Skeletal muscle tissue (tissue), 4 donors: ENCODE results near the gene EBF4. TPM values are rescaled to one million over a fixed set of nuclear protein-coding genes. Genes with fewer than 3 reads are reported as not detected.
"Not testable (repeated sequence)": the region's sequence is repeated elsewhere in the genome, so short reads cannot be mapped to it uniquely, and the experiment has no call there.

Experiments
- H3K27ac ChIP-seq: one replicate; pipeline ENCODE4 v1.7.0; 2013; ENCODE audit warnings: mild to moderate bottlenecking, low read depth, low read length, inconsistent platforms
- H3K27me3 ChIP-seq, 3 donors: one replicate each; pipeline ENCODE4 v1.7.0; 2013; ENCODE audit warnings: low read length in 3 of 3; ENCODE audit not compliant: control insufficient read depth in 3 of 3, insufficient read depth in 3 of 3
- H3K36me3 ChIP-seq, 3 donors: one replicate each; pipeline ENCODE4 v1.7.0; 2013; ENCODE audit warnings: low read length in 3 of 3; ENCODE audit not compliant: control insufficient read depth in 3 of 3, insufficient read depth in 3 of 3
- H3K4me1 ChIP-seq, 3 donors: one replicate each; pipeline ENCODE4 v1.7.0; 2013; ENCODE audit warnings: low read length in 3 of 3, mild to moderate bottlenecking in 3 of 3; ENCODE audit not compliant: control insufficient read depth in 3 of 3, insufficient read depth in 3 of 3
- H3K4me3 ChIP-seq, 3 donors: one replicate each; pipeline ENCODE4 v1.7.0; 2013; ENCODE audit warnings: low read length in 3 of 3
- H3K9ac ChIP-seq, 3 donors: one replicate each; pipeline ENCODE4 v1.7.0; 2013; ENCODE audit warnings: low read length in 3 of 3, mild to moderate bottlenecking in 3 of 3, moderate library complexity in 2 of 3, low read depth in 1 of 3
- H3K9me3 ChIP-seq, 3 donors: one replicate each; pipeline ENCODE4 v1.7.0; 2013; ENCODE audit warnings: low read length in 3 of 3; ENCODE audit not compliant: control insufficient read depth in 3 of 3
- total RNA-seq: library from RNA; depleted of rRNA; stranded (reverse); fragments of >200 nt; gene quantifications from one replicate; pipeline ENCODE4 v1.2.3, GENCODE V29; 2014
- donor health status: Osteomylitis.

Gene EBF4
- total RNA-seq, 1 donor from 2014 or later: 2.6 TPM

DNA sequence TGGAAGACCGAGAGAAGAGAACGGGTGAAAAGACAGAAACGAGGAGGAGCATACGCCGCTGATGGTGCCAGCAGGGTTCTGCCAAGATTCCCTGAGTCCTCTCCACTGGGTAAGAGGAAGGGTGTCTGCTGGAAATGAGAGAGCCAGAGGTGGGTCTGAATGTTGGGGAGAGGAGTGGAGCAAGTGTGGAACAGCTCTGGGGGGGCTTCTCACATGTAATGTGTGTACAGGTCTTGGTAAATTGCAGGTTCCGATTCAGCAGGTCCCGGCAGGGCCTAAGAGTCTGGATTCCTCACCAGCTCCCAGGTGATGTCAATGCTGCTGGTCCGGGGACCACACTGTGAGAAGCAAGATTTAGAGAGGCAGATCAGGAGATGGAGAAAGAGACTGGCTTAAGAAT, 1.5 kb upstream of the EBF4 start:
- Histone ChIP-seq H3K4me3 (no peak overlapping the region), H3K27me3 (peaks cover 50 to 70% (median 67%) of the 10 kb centered on the region in 3 donors), H3K9ac (no peak overlapping the region), H3K27ac (no peak overlapping the region), H3K9me3 (no peaks in the 10 kb centered on the region), H3K36me3 (no peaks in the 10 kb centered on the region), H3K4me1 (peaks cover 0 to 5% (median 3%) of the 10 kb centered on the region in 3 donors)

DNA sequence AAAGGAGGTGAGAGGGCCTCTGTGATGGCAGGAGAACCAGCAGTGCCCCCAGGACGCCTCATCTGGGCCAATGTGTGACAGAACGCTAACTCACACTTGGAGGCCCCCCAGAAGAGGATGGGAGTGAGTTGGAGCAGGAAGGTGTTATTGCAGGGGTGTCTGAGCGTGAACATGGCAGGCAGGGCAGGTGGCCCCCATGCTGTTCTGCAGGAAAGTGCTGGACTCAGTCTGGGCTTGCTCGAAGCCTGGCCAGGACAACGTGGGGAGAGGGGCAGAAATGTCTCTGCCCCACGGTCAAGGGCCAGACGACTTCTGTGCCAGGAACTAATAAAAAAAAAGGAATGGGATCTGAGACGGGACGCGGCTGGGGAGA, 931 bp upstream of the EBF4 start:
- no peak overlapping the region for H3K27ac ChIP-seq
- H3K9me3 ChIP-seq: no peaks in the 10 kb centered on the region
- H3K36me3 ChIP-seq: no peaks in the 10 kb centered on the region
- H3K4me1 ChIP-seq: peaks cover 0 to 5% (median 3%) of the 10 kb centered on the region in 3 donors
- peak overlapping the region in 2 of 3 donors; percentile 33 to 48 for H3K4me3 ChIP-seq
- H3K9ac ChIP-seq: no peak overlapping the region
- peaks cover 47 to 72% (median 71%) of the 10 kb centered on the region in 3 donors for H3K27me3 ChIP-seq

DNA sequence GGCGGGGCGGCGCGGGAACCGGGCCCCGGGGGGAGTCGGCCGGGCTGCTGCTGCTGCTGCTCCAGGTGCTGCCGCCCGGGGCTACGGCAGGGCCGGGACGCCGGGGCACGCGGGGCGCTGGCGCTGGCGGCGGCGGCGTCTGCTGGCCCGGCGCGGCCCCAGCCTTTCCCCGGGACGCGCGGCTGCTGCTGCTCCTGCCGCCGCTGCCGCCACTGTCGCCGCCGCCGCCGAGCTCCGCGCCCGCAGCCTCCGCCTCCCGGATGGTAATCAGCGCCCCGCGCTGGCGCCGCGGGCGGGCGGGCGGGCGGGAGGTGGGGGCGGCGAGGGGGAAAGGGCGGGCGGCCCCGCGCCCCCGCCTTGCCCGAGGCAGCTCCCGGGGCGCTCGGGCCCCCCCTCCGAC, 306 bp downstream of the EBF4 start:
- H3K9ac ChIP-seq: no peak overlapping the region
- peaks cover 0 to 5% (median 3%) of the 10 kb centered on the region in 3 donors for H3K4me1 ChIP-seq
- peaks cover 43 to 73% (median 70%) of the 10 kb centered on the region in 3 donors for H3K27me3 ChIP-seq
- no peak overlapping the region for H3K4me3 ChIP-seq
- no peaks in the 10 kb centered on the region for H3K36me3 ChIP-seq
- no peaks in the 10 kb centered on the region for H3K9me3 ChIP-seq
- H3K27ac ChIP-seq: no peak overlapping the region

DNA sequence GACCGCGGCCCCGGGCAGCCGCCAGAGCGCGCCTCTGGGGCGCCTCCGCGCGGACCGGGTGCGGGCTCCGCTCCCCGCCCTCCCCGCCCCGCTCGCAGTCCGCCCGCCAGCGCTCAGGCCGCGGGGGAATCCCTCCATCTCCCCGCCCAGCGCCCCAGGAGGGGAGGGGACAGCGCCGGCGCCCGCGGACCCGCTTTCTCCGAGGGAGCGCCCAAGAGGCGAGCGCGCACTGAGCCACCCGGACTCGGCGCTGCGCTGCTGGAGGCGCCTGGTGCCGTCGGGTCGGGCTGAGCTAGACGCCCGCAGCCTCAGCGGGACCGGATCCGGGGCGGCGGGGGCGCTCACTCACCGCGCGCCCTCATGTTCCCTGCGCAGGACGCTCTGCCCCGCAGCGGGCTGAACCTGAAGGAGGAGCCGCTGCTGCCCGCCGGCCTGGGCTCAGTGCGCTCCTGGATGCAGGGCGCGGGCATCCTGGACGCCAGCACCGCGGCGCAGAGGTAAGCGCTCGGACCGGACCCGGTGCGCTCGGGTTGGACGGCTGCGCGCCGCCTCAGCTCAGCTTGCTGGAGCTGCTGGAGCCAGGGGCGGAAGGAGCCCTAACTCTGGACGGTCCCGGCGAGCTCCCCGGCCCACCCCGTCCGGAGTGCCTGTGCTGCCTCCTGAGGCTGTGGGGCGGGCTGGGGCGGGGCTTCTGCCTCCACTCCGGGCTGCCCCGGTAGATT, 867 bp downstream of the EBF4 start:
- H3K9me3 ChIP-seq: no peaks in the 10 kb centered on the region
- H3K4me1 ChIP-seq: peaks cover 0 to 5% (median 3%) of the 10 kb centered on the region in 3 donors
- H3K27me3 ChIP-seq: peaks cover 45 to 68% (median 68%) of the 10 kb centered on the region in 3 donors
- no peaks in the 10 kb centered on the region for H3K36me3 ChIP-seq
- H3K9ac ChIP-seq: no peak overlapping the region
- H3K27ac ChIP-seq: no peak overlapping the region
- no peak overlapping the region for H3K4me3 ChIP-seq

DNA sequence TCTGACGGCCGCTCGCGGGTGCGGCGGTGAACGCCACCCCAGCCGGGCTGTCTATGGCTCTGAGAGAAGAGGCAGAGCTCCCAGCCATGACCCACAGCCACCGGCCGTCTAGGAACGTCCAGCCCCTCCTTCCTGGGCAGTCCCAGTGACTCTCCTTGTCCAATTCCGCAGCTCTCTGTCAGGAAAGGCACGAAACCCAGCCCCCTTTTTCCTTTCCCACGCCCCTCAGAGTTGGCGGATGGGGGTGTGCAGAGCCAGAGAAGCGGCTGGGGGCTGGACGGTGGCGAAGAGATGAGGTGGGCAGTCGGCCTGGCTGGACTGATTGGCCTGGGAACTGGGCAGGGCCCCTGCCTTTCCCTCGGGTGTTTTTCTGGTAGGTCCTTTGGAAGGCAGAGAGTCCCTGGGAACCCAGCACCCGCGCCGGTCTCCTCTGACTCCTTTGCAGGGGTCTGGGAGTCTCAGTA, 1.5 kb downstream of the EBF4 start:
- peaks cover 0 to 5% (median 3%) of the 10 kb centered on the region in 3 donors for H3K4me1 ChIP-seq
- H3K9me3 ChIP-seq: no peaks in the 10 kb centered on the region
- no peak overlapping the region for H3K27ac ChIP-seq
- peaks cover 49 to 66% (median 64%) of the 10 kb centered on the region in 3 donors for H3K27me3 ChIP-seq
- no peak overlapping the region for H3K9ac ChIP-seq
- H3K4me3 ChIP-seq: no peak overlapping the region
- no peaks in the 10 kb centered on the region for H3K36me3 ChIP-seq

DNA sequence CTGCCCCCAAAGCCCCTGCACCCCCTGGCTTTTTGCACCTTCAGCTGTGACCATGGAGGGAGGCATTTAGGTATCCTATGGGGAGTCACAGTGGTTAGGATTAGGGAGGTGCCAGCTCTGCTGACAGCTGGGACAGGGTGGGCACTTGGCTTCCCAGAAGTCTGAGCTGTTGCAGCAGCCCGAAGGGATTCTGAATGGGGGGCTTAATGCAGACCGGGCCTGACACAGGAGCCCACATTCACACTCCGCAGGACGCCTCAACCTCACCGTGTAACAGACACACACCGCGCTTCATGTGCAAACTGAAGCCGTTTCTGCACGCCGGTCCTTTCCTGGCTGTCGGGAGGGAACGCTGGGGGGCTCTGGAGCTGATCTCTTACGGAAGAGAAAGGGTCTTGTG, 1.9 kb downstream of the EBF4 start:
- peaks cover 0 to 5% (median 3%) of the 10 kb centered on the region in 3 donors for H3K4me1 ChIP-seq
- no peak overlapping the region for H3K9ac ChIP-seq
- H3K4me3 ChIP-seq: no peak overlapping the region
- H3K27me3 ChIP-seq: peaks cover 45 to 64% (median 62%) of the 10 kb centered on the region in 3 donors
- H3K36me3 ChIP-seq: no peaks in the 10 kb centered on the region
- H3K27ac ChIP-seq: no peak overlapping the region
- H3K9me3 ChIP-seq: no peaks in the 10 kb centered on the region

DNA sequence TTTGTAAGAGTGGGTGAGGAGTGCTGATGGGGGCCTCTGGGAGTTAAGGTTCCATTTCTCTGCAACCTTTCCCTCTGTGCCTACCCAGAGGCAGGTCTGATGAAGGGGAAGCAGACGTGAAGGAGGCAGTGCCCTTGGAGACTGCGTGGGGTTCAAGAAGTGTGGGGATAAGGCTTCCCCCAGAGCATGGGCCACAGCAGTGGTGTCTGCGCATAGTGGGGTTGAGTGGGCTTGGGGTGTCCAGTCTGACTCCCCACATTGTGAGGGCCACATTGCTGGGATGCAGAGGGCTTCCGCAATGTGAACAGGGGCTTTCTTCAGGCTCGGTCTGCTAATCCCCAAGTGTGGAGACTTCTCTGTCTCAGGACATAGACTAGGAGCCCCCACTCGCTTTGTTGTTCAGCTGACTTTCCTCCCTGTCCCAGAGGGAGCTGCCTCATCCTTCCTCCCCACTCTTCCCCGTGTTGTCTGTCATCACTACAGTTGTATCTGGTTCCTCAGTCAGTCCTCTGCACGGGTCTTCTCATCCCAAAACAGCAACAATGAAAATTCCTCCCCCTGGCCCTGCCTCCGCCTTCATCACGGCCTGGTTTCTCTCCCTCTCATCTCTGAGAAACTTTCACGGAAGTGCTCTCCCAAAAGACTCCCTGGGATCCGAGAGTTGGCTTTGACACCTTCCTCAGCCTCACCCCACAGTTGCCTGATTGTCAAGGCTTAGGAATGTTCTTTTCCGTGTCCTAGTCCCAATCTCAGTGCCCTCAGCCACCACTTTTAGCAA, 2.8 kb downstream of the EBF4 start:
- Histone ChIP-seq H3K9ac (no peak overlapping the region), H3K36me3 (no peaks in the 10 kb centered on the region), H3K4me1 (peaks cover 0 to 5% (median 3%) of the 10 kb centered on the region in 3 donors), H3K4me3 (no peak overlapping the region), H3K27ac (no peak overlapping the region), H3K9me3 (no peaks in the 10 kb centered on the region), H3K27me3 (peaks cover 44 to 60% (median 53%) of the 10 kb centered on the region in 3 donors)

DNA sequence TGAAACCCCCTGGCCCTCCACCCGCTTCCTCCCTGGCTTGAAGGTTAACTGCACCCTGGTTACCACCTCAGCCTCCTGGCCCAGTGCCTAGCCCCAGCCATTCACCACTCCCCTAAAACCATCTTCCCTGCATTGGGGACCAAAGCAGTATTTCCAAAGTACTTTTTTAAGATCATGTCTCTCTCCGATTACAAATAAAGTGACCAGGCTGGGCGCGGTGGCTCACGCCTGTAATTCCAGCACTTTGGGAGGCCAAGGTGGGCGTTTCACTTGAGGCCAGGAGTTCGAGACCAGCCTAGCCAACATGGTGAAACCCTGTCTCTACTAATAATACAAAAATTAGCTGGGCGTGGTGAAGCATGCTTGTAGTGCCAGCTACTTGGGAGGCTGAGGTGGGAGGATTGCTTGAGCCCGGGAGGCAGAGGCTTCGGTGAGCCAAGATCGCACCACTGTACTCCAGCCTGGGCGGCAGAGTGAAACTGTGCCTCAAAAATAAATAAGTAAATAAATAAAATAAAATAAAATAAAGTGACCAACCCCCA, 3.5 kb downstream of the EBF4 start:
- not testable (repeated sequence) for H3K4me1 ChIP-seq, H3K27ac ChIP-seq, H3K9me3 ChIP-seq, H3K4me3 ChIP-seq, H3K9ac ChIP-seq, H3K36me3 ChIP-seq
- peaks cover 42 to 59% (median 51%) of the 10 kb centered on the region in 3 donors for H3K27me3 ChIP-seq

DNA sequence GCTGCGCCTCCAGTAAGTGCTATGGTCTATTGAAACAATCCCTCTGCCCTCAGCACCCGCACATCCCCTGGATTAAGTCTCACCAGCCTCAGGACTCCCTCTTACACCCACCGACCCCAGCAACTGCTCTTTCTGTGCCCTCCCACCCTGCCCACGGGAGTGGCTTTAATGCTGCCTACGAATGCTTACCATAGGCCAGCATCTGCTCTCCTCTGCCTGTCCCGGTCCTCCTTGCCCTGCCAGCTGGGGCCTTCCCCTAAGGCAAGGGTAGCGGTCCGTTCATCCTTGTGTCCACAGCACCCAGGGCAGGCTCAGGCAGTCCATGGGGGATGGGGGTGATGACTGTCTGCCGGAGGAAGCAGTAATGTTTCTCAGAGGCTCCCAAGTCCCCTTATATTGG, 4.1 kb downstream of the EBF4 start:
- no peaks in the 10 kb centered on the region for H3K36me3 ChIP-seq
- peaks cover 0 to 5% (median 3%) of the 10 kb centered on the region in 3 donors for H3K4me1 ChIP-seq
- H3K9me3 ChIP-seq: no peaks in the 10 kb centered on the region
- no peak overlapping the region for H3K4me3 ChIP-seq
- H3K27me3 ChIP-seq: peaks cover 47 to 59% (median 48%) of the 10 kb centered on the region in 3 donors
- no peak overlapping the region for H3K9ac ChIP-seq
- no peak overlapping the region for H3K27ac ChIP-seq

DNA sequence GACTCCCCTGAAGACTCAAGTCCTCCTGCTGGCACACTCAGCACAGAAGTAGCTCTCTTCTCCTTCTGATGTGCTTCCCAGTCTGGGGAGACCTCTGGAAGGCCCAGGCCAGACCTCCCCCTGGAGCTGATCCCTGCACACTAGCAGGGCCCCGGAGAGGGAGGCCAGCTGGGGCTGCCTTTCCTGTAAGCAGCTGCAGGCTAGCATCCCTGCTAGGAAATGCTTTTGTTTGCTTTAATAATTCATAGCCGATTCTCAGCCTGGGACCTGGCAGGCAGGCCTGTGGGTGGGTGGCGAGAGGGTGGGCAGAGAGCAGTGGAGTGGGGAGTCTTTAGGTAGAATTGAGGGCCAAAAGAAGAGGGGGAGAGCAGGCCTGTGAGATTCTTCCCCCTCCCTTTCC, 5.2 kb downstream of the EBF4 start:
- Histone ChIP-seq H3K4me3 (no peak overlapping the region), H3K36me3 (no peaks in the 10 kb centered on the region), H3K9me3 (no peaks in the 10 kb centered on the region), H3K27me3 (peaks cover 44 to 57% (median 47%) of the 10 kb centered on the region in 3 donors), H3K27ac (no peak overlapping the region), H3K9ac (no peak overlapping the region), H3K4me1 (no peaks in the 10 kb centered on the region)
